A204.1 (cell line): ENCODE data around the gene MACC1.

Experiments used
- FAIRE-seq: peaks from 2 replicates; lab custom pipeline; 2012; peaks lifted over from hg19 to GRCh38; lab: Jason Lieb, UNC

Gene MACC1

GRCh38 chr7:20217193-20217948 lies at the start of gene MACC1:
Gene MACC1 (minus strand): TSS chr7:20217384. CDS start chr7:20161862, 55,522 bp downstream.
- no peak for FAIRE-seq

GRCh38 chr7:20264623-20265022 lies 47.4 kb upstream of the MACC1 start:
- no peak for FAIRE-seq

- FAIRE-seq = no peak
These were observed 43.0 kb upstream of the MACC1 start for GRCh38 chr7:20260223-20260622.

- FAIRE-seq = peak; percentile 62
These were observed 40.0 kb upstream of the MACC1 start for GRCh38 chr7:20257212-20257611.

- no peak for FAIRE-seq
These were observed 32.7 kb upstream of the MACC1 start for GRCh38 chr7:20249920-20250319.

- no peak for FAIRE-seq
These were observed 32.2 kb upstream of the MACC1 start for GRCh38 chr7:20249376-20249775.

GRCh38 chr7:20246236-20246635 lies 29.1 kb upstream of the MACC1 start:
- FAIRE-seq = no peak

- no peak for FAIRE-seq
These were observed 27.3 kb upstream of the MACC1 start for GRCh38 chr7:20244334-20245120.

- FAIRE-seq = no peak
These were observed 24.7 kb upstream of the MACC1 start for GRCh38 chr7:20241911-20242261.

- FAIRE-seq = no peak
These were observed 24.2 kb upstream of the MACC1 start for GRCh38 chr7:20241194-20241910.

GRCh38 chr7:20240080-20240926 lies 23.1 kb upstream of the MACC1 start:
- FAIRE-seq = no peak

GRCh38 chr7:20238754-20239324 lies 21.7 kb upstream of the MACC1 start:
- no peak for FAIRE-seq

- FAIRE-seq = no peak
These were observed 21.1 kb upstream of the MACC1 start for GRCh38 chr7:20238194-20238753.

GRCh38 chr7:20237464-20238193 lies 20.4 kb upstream of the MACC1 start:
- no peak for FAIRE-seq

- no peak for FAIRE-seq
These were observed 19.6 kb upstream of the MACC1 start for GRCh38 chr7:20236790-20237189.

- FAIRE-seq = no peak
These were observed 18.9 kb upstream of the MACC1 start for GRCh38 chr7:20236043-20236442.

GRCh38 chr7:20235288-20235687 lies 18.1 kb upstream of the MACC1 start:
- FAIRE-seq = no peak

- FAIRE-seq = no peak
These were observed 16.2 kb upstream of the MACC1 start for GRCh38 chr7:20233362-20233761.

- no peak for FAIRE-seq
These were observed 15.7 kb upstream of the MACC1 start for GRCh38 chr7:20232848-20233247.

- FAIRE-seq = no peak
These were observed 12.7 kb upstream of the MACC1 start for GRCh38 chr7:20229646-20230500.
